Gastrocnemius medialis (tissue), 4 donors: Measurements from ENCODE around the gene ENTPD6. TPM values are rescaled to one million over a fixed set of nuclear protein-coding genes. Genes with fewer than 3 reads are reported as not detected.
A peak's percentile ranks its signal among the peaks of the same experiment; 100 is the strongest.

Experiments
- ATAC-seq, 2 donors: fragments of 150-250 bp; one replicate each; pipeline ENCODE4 v1.9.1; 2016
- DNase-seq, 2 donors: peaks; one replicate each; pipeline ENCODE4 v3.0.0-alpha.2; 2019
- H3K27ac ChIP-seq, 4 donors: fragments of 200-600 bp; sonication (generic); 1 replicate in 1 of 4; 2 replicates in 3 of 4; pipeline ENCODE4 v1.5.1; 2016 to 2018; ENCODE audit warnings: mild to moderate bottlenecking in 2 of 4, moderate library complexity in 1 of 4
- H3K27me3 ChIP-seq, 3 donors: fragments of 200-600 bp; sonication (generic) in 2 of 3; 1 replicate in 1 of 3; 2 replicates in 2 of 3; pipeline versions ENCODE4 v1.5.1 to v1.6.0; 2016 to 2019; ENCODE audit warnings: mild to moderate bottlenecking in 1 of 3, moderate library complexity in 1 of 3
- H3K36me3 ChIP-seq, 2 donors: fragments of 200-600 bp; sonication (generic) in 1 of 2; one replicate each; pipeline ENCODE4 v1.5.1; 2017 to 2018
- H3K4me1 ChIP-seq, 2 donors: fragments of 200-600 bp; sonication (generic) in 1 of 2; one replicate each; pipeline ENCODE4 v1.5.1; 2016 to 2017; ENCODE audit warnings: mild to moderate bottlenecking in 2 of 2
- H3K4me3 ChIP-seq, 4 donors: fragments of 200-600 bp; sonication (generic) in 3 of 4; 1 replicate in 1 of 4; 2 replicates in 3 of 4; pipeline ENCODE4 v1.5.1; 2016 to 2019; ENCODE audit warnings: mild to moderate bottlenecking in 2 of 4
- H3K9me3 ChIP-seq, 3 donors: fragments of 200-600 bp; sonication (generic) in 2 of 3; 1 replicate in 1 of 3; 2 replicates in 2 of 3; pipeline ENCODE4 v1.5.1; 2016 to 2019
- POLR2A ChIP-seq, 2 donors: fragments of 450-650 bp; IDR thresholded peaks; one replicate each; pipeline ENCODE4 v1.6.1; 2017; ENCODE audit warnings: antibody characterized with exemption in 2 of 2, mild to moderate bottlenecking in 2 of 2, moderate library complexity in 2 of 2
- in situ Hi-C, 4 donors: fragments of 200-750 bp; cut with MboI; loops; one replicate each; pipeline versions ENCODE4 v1.15.0 to v1.8.0; 2017; ENCODE audit warnings: low sequenced_read_pairs in 4 of 4
- intact Hi-C: fragments of 100-400 bp; cut with DNase I; formaldehyde crosslinking; loops from one replicate; pipeline ENCODE4 v1.15.1; 2023; ENCODE audit warnings: low total_unique reads
- total RNA-seq, 4 donors: library from RNA; depleted of rRNA; stranded (reverse); fragments of >200 nt; gene quantifications; one replicate each; pipeline versions ENCODE4 v1.1.0 to v1.2.3, GENCODE V29; 2016
- TF ChIP-seq, protein P1 (sequence below), 5 experiments: fragments of 450-650 bp in 3 of 5; fragments of 200-600 bp in 2 of 5; sonication (generic) in 2 of 5; IDR thresholded peaks in 4 of 5; conservative IDR thresholded peaks in 1 of 5; 1 replicate in 4 of 5; 2 replicates in 1 of 5; pipeline ENCODE4 v1.5.1; 2016 to 2019; ENCODE audit warnings: antibody characterized with exemption in 5 of 5, mild to moderate bottlenecking in 3 of 5, moderate library complexity in 3 of 5

ENTPD6 gene
- total RNA-seq, 4 donors from 2014 or later, result 27.0 to 61.1 (median 50.2) TPM

DNA sequence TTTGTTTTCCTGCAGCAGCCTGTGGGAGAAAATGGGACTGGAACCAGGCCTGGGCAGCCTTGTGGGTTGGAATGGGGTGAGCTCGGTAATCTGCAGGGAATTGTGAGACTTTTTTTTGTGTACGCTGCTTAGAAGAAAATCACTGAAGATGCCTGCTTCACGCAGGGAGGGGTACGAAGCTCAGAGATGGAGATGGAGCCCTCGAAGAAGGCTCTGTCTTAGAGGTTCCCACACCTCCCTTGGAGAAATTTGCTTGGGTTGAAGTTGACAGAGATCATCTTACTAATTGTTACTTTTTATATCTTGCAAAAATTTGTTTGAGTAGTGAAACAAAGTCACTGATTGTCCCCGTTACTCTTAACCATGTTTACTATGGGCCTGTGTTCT is 53.3 kb downstream of the ENTPD6 start:
- H3K4me3 ChIP-seq, result peak overlapping the region; percentile 74 to 92 (median 84)
- TF ChIP-seq POLR2A (IDR thresholded peaks at IDR 0.05), result no peak
- TF ChIP-seq, protein P1, sequence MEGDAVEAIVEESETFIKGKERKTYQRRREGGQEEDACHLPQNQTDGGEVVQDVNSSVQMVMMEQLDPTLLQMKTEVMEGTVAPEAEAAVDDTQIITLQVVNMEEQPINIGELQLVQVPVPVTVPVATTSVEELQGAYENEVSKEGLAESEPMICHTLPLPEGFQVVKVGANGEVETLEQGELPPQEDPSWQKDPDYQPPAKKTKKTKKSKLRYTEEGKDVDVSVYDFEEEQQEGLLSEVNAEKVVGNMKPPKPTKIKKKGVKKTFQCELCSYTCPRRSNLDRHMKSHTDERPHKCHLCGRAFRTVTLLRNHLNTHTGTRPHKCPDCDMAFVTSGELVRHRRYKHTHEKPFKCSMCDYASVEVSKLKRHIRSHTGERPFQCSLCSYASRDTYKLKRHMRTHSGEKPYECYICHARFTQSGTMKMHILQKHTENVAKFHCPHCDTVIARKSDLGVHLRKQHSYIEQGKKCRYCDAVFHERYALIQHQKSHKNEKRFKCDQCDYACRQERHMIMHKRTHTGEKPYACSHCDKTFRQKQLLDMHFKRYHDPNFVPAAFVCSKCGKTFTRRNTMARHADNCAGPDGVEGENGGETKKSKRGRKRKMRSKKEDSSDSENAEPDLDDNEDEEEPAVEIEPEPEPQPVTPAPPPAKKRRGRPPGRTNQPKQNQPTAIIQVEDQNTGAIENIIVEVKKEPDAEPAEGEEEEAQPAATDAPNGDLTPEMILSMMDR (IDR thresholded peaks at IDR 0.05 in 4 of 5, conservative IDR thresholded peaks at IDR 0.05 in 1 of 5), result no peak
- no peaks in the 10 kb centered on the region for H3K27me3 ChIP-seq
- DNase-seq (no peak), ATAC-seq (no peak)
- H3K9me3 ChIP-seq, result no peaks in the 10 kb centered on the region
- in situ Hi-C loops (no loop called here), intact Hi-C loops (loop anchor here (2.0 to 5.0 kb wide), 3 partner anchors 48 to 256 kb away; partner anchors contain the start of gene APMAP)
- H3K4me1 ChIP-seq, result peaks cover 24 to 38% of the 10 kb centered on the region in 2 donors
- no peaks in the 10 kb centered on the region for H3K36me3 ChIP-seq
- peak overlapping the region in 3 of 4 donors; percentile 79 to 92 (median 87) for H3K27ac ChIP-seq

DNA sequence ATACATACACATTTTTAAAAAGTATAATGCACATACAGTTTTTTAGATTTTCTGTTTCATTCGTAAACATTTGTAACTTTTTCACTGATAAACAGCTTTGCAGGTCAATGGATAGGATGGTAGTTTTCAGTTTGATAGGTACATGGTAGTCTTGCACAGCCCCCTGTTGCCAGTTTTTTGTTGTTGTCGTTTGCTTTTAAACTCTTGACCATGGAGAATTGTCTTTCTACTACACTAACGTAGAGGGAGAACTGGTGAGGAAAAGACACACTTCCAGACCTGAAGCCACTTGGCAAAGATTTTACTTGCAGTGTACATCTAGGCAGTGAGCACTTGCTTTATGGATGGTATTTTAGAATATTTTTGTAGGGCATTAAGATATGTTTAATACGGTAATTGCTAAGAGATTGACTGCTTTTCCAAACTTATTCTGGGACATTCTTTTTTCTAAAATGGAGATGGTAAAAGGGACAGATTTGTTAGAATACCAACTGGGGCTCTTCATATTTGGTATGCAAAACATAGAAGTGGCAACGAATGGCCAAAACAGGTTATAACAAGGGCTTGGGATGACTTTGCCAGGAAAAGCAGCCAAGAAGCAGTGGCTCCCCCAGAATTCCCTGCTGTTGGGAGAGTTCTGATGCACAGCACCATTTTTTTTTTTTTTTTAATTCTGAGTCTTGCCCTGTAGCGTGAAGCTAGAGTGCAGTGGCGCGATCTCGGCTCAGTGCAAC is 53.9 kb downstream of the ENTPD6 start:
- Histone ChIP-seq H3K36me3 (no peaks in the 10 kb centered on the region), H3K4me3 (peak overlapping the region in 3 of 4 donors; percentile 74 to 88 (median 79)), H3K4me1 (peaks cover 24 to 38% of the 10 kb centered on the region in 2 donors), H3K9me3 (no peaks in the 10 kb centered on the region), H3K27ac (peak overlapping the region in 1 of 4 donors; percentile 92), H3K27me3 (no peaks in the 10 kb centered on the region)
- in situ Hi-C loops (no loop called here), intact Hi-C loops (loop anchor here (2.0 to 5.0 kb wide), 3 partner anchors 47 to 257 kb away; partner anchors contain the start of gene APMAP)
- TF ChIP-seq, protein P1 (IDR thresholded peaks at IDR 0.05 in 4 of 5, conservative IDR thresholded peaks at IDR 0.05 in 1 of 5), result no peak
- TF ChIP-seq POLR2A (IDR thresholded peaks at IDR 0.05), result no peak
- no peak for DNase-seq
- ATAC-seq, result no peak

DNA sequence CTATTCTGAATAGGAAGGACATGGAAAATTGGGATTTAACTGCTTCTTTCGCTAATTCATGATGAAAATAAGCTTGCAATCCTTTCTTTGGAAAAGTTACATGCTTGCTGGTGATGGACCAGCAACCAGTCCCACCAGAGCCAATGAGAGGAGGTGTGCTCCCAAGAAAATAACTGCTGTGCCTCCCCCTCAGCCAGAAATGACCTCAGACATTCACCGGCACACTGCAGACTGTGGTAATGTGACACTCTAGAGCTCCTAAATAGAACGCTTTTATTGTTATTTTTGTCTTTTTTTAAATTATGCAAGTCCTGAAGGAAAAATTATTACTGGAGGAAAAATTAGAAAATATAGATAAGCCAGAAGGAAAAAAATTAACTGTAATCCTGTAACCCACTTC is 55.0 kb downstream of the ENTPD6 start:
- H3K9me3 ChIP-seq, result no peaks in the 10 kb centered on the region
- H3K27me3 ChIP-seq, result no peaks in the 10 kb centered on the region
- H3K27ac ChIP-seq, result no peak overlapping the region
- in situ Hi-C loops, result loop anchor here in 2 of 4 donors (25.0 kb wide), 2 partner anchors 137 to 263 kb away; partner anchors contain the start of genes ABHD12 (in 1 of the 2) and APMAP (in 1 of the 2)
- TF ChIP-seq POLR2A (IDR thresholded peaks at IDR 0.05), result no peak
- TF ChIP-seq, protein P1 (IDR thresholded peaks at IDR 0.05 in 4 of 5, conservative IDR thresholded peaks at IDR 0.05 in 1 of 5), result no peak
- intact Hi-C loops, result no loop called here
- ATAC-seq (no peak), DNase-seq (no peak)
- peaks cover 29 to 45% of the 10 kb centered on the region in 2 donors for H3K4me1 ChIP-seq
- H3K4me3 ChIP-seq, result no peak overlapping the region
- H3K36me3 ChIP-seq, result no peaks in the 10 kb centered on the region

DNA sequence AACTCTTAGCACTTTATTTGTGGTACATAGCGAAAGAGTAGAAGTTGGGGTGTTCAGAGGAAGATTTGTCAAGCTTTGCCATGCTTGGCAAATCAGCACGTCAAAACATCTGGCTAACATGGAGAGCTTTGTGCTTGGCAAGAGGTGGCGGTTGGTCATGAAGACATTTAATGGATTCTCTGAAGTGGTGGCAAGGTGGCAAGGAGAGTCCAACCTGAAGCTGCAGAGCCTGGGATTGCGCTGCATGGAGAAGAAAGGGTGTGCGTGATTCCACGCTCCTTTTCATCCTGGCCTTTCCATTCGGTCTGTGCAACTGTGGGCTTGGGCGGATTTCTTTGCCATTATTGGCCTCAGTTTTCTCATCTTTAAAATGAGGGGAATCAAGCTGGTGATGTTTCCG is 55.5 kb downstream of the ENTPD6 start:
- no peak for DNase-seq
- in situ Hi-C loops (loop anchor here in 2 of 4 donors (25.0 kb wide), 2 partner anchors 136 to 264 kb away; partner anchors contain the start of genes ABHD12 (in 1 of the 2) and APMAP (in 1 of the 2)), intact Hi-C loops (no loop called here)
- TF ChIP-seq POLR2A (IDR thresholded peaks at IDR 0.05), result no peak
- TF ChIP-seq, protein P1 (IDR thresholded peaks at IDR 0.05 in 4 of 5, conservative IDR thresholded peaks at IDR 0.05 in 1 of 5), result no peak
- Histone ChIP-seq H3K4me3 (no peak overlapping the region), H3K9me3 (no peaks in the 10 kb centered on the region), H3K27ac (no peak overlapping the region), H3K36me3 (no peaks in the 10 kb centered on the region), H3K27me3 (no peaks in the 10 kb centered on the region), H3K4me1 (peaks cover 34 to 50% of the 10 kb centered on the region in 2 donors)
- no peak for ATAC-seq
